ENCODE measurements around the gene RASGRP3.

GRCh38 chr2:33526921-33527320, 50.5 kb downstream of the RASGRP3 start:
- TF ChIP-seq EZH2 (IDR thresholded peaks at IDR 0.05; ENCODE audit: insufficient read depth, poor library complexity, severe bottlenecking) (no peak), EZH2phosphoT487 (IDR thresholded peaks at IDR 0.05; ENCODE audit: insufficient read depth, low read depth) (no peak)
